ENCODE measurements around the gene SULT2A1.
"Not testable (repeated sequence)": the region's sequence is repeated elsewhere in the genome, so short reads cannot be mapped to it uniquely, and the experiment has no call there.

Gene SULT2A1

GRCh38 chr19:47859838-47860237, 26.3 kb downstream of the SULT2A1 start:
- not testable (repeated sequence) for DNase-seq

- not testable (repeated sequence) for DNase-seq
These were observed 27.3 kb downstream of the SULT2A1 start, which contains the start of gene TPRX2 for GRCh38 chr19:47858646-47859285. Gene TPRX2 (plus strand): TSS chr19:47859235. CDS start chr19:47859247, 12 bp downstream.

GRCh38 chr19:47858231-47858630, 27.9 kb downstream of the SULT2A1 start:
- DNase-seq = not testable (repeated sequence)

- DNase-seq = no peak
These were observed 31.7 kb downstream of the SULT2A1 start for GRCh38 chr19:47854459-47854858.

- DNase-seq = no peak
These were observed 33.1 kb downstream of the SULT2A1 start for GRCh38 chr19:47853003-47853402.

GRCh38 chr19:47848823-47849473, 37.2 kb downstream of the SULT2A1 start:
- DNase-seq = no peak

- no peak for DNase-seq
These were observed 37.7 kb downstream of the SULT2A1 start for GRCh38 chr19:47848425-47848822.

- DNase-seq = no peak
These were observed 43.2 kb downstream of the SULT2A1 start for GRCh38 chr19:47842941-47843340.

GRCh38 chr19:47839913-47840312, 46.2 kb downstream of the SULT2A1 start:
- DNase-seq = no peak

GRCh38 chr19:47839411-47839810, 46.7 kb downstream of the SULT2A1 start:
- DNase-seq = no peak

GRCh38 chr19:47836038-47836437, 50.1 kb downstream of the SULT2A1 start:
- DNase-seq = no peak

- DNase-seq = no peak
These were observed 53.4 kb downstream of the SULT2A1 start for GRCh38 chr19:47832723-47833122.

GRCh38 chr19:47826800-47827199, 59.3 kb downstream of the SULT2A1 start:
- no peak for DNase-seq

GRCh38 chr19:47824396-47824795, 61.7 kb downstream of the SULT2A1 start:
- DNase-seq = no peak

GRCh38 chr19:47821460-47822020, 64.6 kb downstream of the SULT2A1 start, which contains the start of gene CRX:
Gene CRX (plus strand): TSS chr19:47821937. CDS start chr19:47834444, 12,507 bp downstream.
- no peak for DNase-seq
